Breast epithelium (tissue), 4 donors: ENCODE measurements around the gene CA10. TPM values are rescaled to one million over a fixed set of nuclear protein-coding genes. Genes with fewer than 3 reads are reported as not detected.

Source experiments
- DNase-seq, 2 donors: peaks; one replicate each; pipeline ENCODE4 v3.0.0-alpha.2; 2019; ENCODE audit warnings: low spot score in 2 of 2
- H3K27ac ChIP-seq, 2 donors: fragments of 200-600 bp; sonication (generic) in 1 of 2; one replicate each; pipeline ENCODE4 v1.5.1; 2016 to 2019; ENCODE audit warnings: mild to moderate bottlenecking in 1 of 2
- H3K27me3 ChIP-seq, 2 donors: fragments of 200-600 bp; sonication (generic) in 1 of 2; one replicate each; pipeline versions ENCODE4 v1.5.1 to v1.6.0; 2017 to 2019; ENCODE audit warnings: control low read depth in 1 of 2, mild to moderate bottlenecking in 1 of 2
- H3K36me3 ChIP-seq: fragments of 200-600 bp; one replicate; pipeline ENCODE4 v1.5.1; 2019
- H3K4me1 ChIP-seq, 2 donors: fragments of 200-600 bp; sonication (generic); one replicate each; pipeline ENCODE4 v1.5.1; 2016 to 2019; ENCODE audit warnings: control low read depth in 1 of 2
- H3K4me3 ChIP-seq, 3 donors: fragments of 200-600 bp; sonication (generic); 1 replicate in 2 of 3; 2 replicates in 1 of 3; pipeline ENCODE4 v1.5.1; 2016 to 2019; ENCODE audit warnings: mild to moderate bottlenecking in 3 of 3, moderate library complexity in 2 of 3
- H3K9me3 ChIP-seq, 2 donors: fragments of 200-600 bp; sonication (generic) in 1 of 2; one replicate each; pipeline ENCODE4 v1.5.1; 2016 to 2019; ENCODE audit warnings: control low read depth in 1 of 2
- CTCF ChIP-seq, 3 donors: fragments of 450-650 bp; IDR thresholded peaks; one replicate each; pipeline ENCODE4 v1.5.1; 2016 to 2017; ENCODE audit warnings: antibody characterized with exemption in 3 of 3, mild to moderate bottlenecking in 3 of 3, moderate library complexity in 3 of 3
- POLR2A ChIP-seq: fragments of 450-650 bp; IDR thresholded peaks from one replicate; pipeline ENCODE4 v1.6.1; 2016; ENCODE audit warnings: antibody characterized with exemption, mild to moderate bottlenecking, moderate library complexity
- POLR2AphosphoS5 ChIP-seq, 3 donors: sonication (generic); formaldehyde crosslinking; IDR thresholded peaks; one replicate each; pipeline ENCODE4 v1.6.1; 2017; ENCODE audit warnings: antibody characterized with exemption in 3 of 3
- intact Hi-C: fragments of 100-400 bp; cut with DNase I; formaldehyde crosslinking; loops from one replicate; pipeline ENCODE4 v1.15.1; 2023; ENCODE audit warnings: low total_unique reads
- total RNA-seq, 3 donors: library from RNA; depleted of rRNA; stranded (reverse); fragments of >200 nt; gene quantifications; one replicate each; pipeline ENCODE4 v1.1.0, GENCODE V29; 2016

CA10 gene
- total RNA-seq, 3 donors from 2014 or later, result not detected

- no peaks in the 10 kb centered on the region for H3K4me1 ChIP-seq
- intact Hi-C loops, result no loop called here
Measured at GRCh38 chr17:51833045-51833444, 325.5 kb downstream of the CA10 start.

GRCh38 chr17:51830886-51831285 lies 327.6 kb downstream of the CA10 start:
- H3K36me3 ChIP-seq, result no peaks in the 10 kb centered on the region
- intact Hi-C loops, result no loop called here
- TF ChIP-seq CTCF (IDR thresholded peaks at IDR 0.05), result no peak
- TF ChIP-seq POLR2AphosphoS5 (IDR thresholded peaks at IDR 0.05), result no peak
- no peak for TF ChIP-seq POLR2A
- no peak overlapping the region for H3K27ac ChIP-seq
- no peaks in the 10 kb centered on the region for H3K4me1 ChIP-seq
- H3K9me3 ChIP-seq, result no peaks in the 10 kb centered on the region
- peaks cover 0 to 8% of the 10 kb centered on the region in 2 donors for H3K27me3 ChIP-seq
- no peak overlapping the region for H3K4me3 ChIP-seq
- DNase-seq, result no peak

More at GRCh38 chr17:51833045-51833444, 325.5 kb downstream of the CA10 start:
- no peaks in the 10 kb centered on the region for H3K36me3 ChIP-seq
- TF ChIP-seq POLR2A, result no peak
- no peak for TF ChIP-seq CTCF (IDR thresholded peaks at IDR 0.05)
- no peak for TF ChIP-seq POLR2AphosphoS5 (IDR thresholded peaks at IDR 0.05)
- H3K9me3 ChIP-seq, result no peaks in the 10 kb centered on the region
- no peak overlapping the region for H3K4me3 ChIP-seq
- no peak overlapping the region for H3K27ac ChIP-seq
- DNase-seq, result no peak
- peaks cover 0 to 15% of the 10 kb centered on the region in 2 donors for H3K27me3 ChIP-seq

GRCh38 chr17:51830451-51830850 lies 328.1 kb downstream of the CA10 start:
- no peaks in the 10 kb centered on the region for H3K36me3 ChIP-seq
- DNase-seq, result no peak
- peaks cover 0 to 8% of the 10 kb centered on the region in 2 donors for H3K27me3 ChIP-seq
- intact Hi-C loops, result no loop called here
- no peaks in the 10 kb centered on the region for H3K4me1 ChIP-seq
- H3K9me3 ChIP-seq, result no peaks in the 10 kb centered on the region
- no peak overlapping the region for H3K4me3 ChIP-seq
- no peak overlapping the region for H3K27ac ChIP-seq
- TF ChIP-seq POLR2A (no peak), POLR2AphosphoS5 (IDR thresholded peaks at IDR 0.05) (no peak), CTCF (IDR thresholded peaks at IDR 0.05) (no peak)

GRCh38 chr17:51828901-51829300 lies 329.6 kb downstream of the CA10 start:
- H3K27ac ChIP-seq, result no peak overlapping the region
- H3K9me3 ChIP-seq, result no peaks in the 10 kb centered on the region
- H3K27me3 ChIP-seq, result peaks cover 0 to 4% of the 10 kb centered on the region in 2 donors
- no peaks in the 10 kb centered on the region for H3K4me1 ChIP-seq
- no peak overlapping the region for H3K4me3 ChIP-seq
- no peaks in the 10 kb centered on the region for H3K36me3 ChIP-seq
- no peak for TF ChIP-seq POLR2A
- TF ChIP-seq POLR2AphosphoS5 (IDR thresholded peaks at IDR 0.05), result no peak
- TF ChIP-seq CTCF (IDR thresholded peaks at IDR 0.05), result no peak
- DNase-seq, result no peak
- intact Hi-C loops, result no loop called here

GRCh38 chr17:51827140-51827539 lies 331.4 kb downstream of the CA10 start:
- no peaks in the 10 kb centered on the region for H3K27me3 ChIP-seq
- no peak overlapping the region for H3K27ac ChIP-seq
- H3K4me3 ChIP-seq, result no peak overlapping the region
- H3K9me3 ChIP-seq, result no peaks in the 10 kb centered on the region
- no peaks in the 10 kb centered on the region for H3K36me3 ChIP-seq
- no peak for DNase-seq
- H3K4me1 ChIP-seq, result no peaks in the 10 kb centered on the region
- TF ChIP-seq CTCF (IDR thresholded peaks at IDR 0.05) (no peak), POLR2AphosphoS5 (IDR thresholded peaks at IDR 0.05) (no peak), POLR2A (no peak)
- intact Hi-C loops, result no loop called here
